PC-3 (cell line): Measurements from ENCODE around the gene ARL6IP6.

ENCODE experiments used
- EZH2phosphoT487 ChIP-seq: fragments of 300-600 bp; sonication (generic); IDR thresholded peaks from 2 replicates; pipeline ENCODE4 v1.6.1; 2018; ENCODE audit warnings: mild to moderate bottlenecking, antibody characterized with exemption, low read length, borderline replicate concordance
- TF ChIP-seq, protein P1 (sequence below): fragments of 300-600 bp; sonication (generic); conservative IDR thresholded peaks from 2 replicates; pipeline ENCODE4 v1.5.1; 2017; ENCODE audit warnings: antibody characterized with exemption, low read depth, mild to moderate bottlenecking, low read length

DNA sequence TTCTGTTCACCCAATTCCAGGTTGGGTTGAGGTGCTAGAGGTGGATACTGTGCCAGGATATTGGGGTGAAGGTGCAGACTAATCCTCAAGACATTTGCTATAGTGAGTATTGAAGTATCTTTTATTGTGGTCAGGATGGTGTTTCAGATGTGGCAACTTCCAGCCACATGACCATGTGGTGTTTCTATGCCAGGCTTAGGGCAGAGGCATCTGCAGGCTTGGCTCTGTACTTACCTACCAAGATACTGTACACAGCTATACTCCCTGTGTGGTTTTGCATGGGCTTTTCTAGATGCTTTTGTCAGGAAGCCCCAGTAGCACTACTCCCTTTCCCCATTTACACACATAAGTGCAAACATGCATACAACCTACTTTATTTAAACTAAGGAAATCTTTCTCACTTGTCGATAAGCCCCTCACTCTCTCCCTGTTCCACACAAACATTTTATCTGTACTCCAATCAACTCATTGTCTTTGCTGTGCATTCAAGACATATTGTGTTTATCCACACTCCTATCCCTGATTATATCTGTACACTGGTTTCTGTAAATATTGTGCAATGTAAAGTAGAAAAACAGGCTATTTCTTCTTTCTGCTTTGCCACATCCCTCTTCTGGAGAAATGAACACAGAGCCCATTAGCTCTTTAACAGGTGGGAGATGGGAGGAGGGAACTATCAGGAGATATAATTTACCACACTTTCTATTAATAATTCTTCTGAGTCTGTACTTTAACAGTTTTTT lies 12.3 kb downstream of the ARL6IP6 start:
- TF ChIP-seq, protein P1, sequence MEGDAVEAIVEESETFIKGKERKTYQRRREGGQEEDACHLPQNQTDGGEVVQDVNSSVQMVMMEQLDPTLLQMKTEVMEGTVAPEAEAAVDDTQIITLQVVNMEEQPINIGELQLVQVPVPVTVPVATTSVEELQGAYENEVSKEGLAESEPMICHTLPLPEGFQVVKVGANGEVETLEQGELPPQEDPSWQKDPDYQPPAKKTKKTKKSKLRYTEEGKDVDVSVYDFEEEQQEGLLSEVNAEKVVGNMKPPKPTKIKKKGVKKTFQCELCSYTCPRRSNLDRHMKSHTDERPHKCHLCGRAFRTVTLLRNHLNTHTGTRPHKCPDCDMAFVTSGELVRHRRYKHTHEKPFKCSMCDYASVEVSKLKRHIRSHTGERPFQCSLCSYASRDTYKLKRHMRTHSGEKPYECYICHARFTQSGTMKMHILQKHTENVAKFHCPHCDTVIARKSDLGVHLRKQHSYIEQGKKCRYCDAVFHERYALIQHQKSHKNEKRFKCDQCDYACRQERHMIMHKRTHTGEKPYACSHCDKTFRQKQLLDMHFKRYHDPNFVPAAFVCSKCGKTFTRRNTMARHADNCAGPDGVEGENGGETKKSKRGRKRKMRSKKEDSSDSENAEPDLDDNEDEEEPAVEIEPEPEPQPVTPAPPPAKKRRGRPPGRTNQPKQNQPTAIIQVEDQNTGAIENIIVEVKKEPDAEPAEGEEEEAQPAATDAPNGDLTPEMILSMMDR: no peak
- no peak for TF ChIP-seq EZH2phosphoT487
